Neural cell (in vitro differentiated cells): ENCODE results near the gene CLEC16A.

ENCODE experiments used
- EZH2 ChIP-seq: fragments of 200-600, 300-800 bp; shearing (Covaris generic), sonication (generic); IDR thresholded peaks from 2 replicates; pipeline ENCODE4 v1.6.1; 2014; ENCODE audit warnings: antibody characterized with exemption, low read length, borderline replicate concordance, mild to moderate bottlenecking; ENCODE audit not compliant: insufficient read depth, poor library complexity, severe bottlenecking
- POLR2AphosphoS5 ChIP-seq: IDR thresholded peaks from 2 replicates; pipeline ENCODE4 v1.6.1; 2012
- RAD21 ChIP-seq: fragments of 450-650 bp; conservative IDR thresholded peaks from 2 replicates; pipeline ENCODE4 v1.6.1; 2014; ENCODE audit warnings: antibody characterized with exemption, mild to moderate bottlenecking, moderate library complexity
- TF ChIP-seq, protein P1 (sequence below): fragments of 450-650 bp; IDR thresholded peaks from 2 replicates; pipeline ENCODE4 v1.5.1; 2014; ENCODE audit warnings: antibody characterized with exemption, mild to moderate bottlenecking, moderate library complexity; ENCODE audit not compliant: poor library complexity, severe bottlenecking

DNA sequence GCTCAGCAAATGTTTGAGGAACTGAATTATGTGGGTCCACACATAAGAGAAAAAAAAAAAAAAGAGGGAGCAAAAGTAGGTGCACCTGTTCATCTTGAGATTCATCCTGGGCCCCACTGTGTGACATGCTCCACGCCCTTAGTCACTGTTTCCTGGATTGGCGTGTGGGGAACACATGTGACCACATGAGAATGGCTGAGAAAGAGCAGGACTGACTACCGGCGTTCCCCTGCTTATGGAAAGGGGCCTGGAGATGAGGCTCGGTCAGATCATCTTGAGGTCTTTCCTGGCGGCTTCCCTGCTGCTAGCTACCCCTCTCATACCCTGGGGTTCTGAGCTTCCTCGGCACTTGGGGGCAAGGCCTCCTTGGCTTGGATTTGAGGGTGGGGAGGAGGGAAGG, 6.0 kb upstream of the CLEC16A start:
- no peak for TF ChIP-seq RAD21
- TF ChIP-seq, protein P1, sequence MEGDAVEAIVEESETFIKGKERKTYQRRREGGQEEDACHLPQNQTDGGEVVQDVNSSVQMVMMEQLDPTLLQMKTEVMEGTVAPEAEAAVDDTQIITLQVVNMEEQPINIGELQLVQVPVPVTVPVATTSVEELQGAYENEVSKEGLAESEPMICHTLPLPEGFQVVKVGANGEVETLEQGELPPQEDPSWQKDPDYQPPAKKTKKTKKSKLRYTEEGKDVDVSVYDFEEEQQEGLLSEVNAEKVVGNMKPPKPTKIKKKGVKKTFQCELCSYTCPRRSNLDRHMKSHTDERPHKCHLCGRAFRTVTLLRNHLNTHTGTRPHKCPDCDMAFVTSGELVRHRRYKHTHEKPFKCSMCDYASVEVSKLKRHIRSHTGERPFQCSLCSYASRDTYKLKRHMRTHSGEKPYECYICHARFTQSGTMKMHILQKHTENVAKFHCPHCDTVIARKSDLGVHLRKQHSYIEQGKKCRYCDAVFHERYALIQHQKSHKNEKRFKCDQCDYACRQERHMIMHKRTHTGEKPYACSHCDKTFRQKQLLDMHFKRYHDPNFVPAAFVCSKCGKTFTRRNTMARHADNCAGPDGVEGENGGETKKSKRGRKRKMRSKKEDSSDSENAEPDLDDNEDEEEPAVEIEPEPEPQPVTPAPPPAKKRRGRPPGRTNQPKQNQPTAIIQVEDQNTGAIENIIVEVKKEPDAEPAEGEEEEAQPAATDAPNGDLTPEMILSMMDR, result no peak
- no peak for TF ChIP-seq EZH2
- no peak for TF ChIP-seq POLR2AphosphoS5
